SK-N-SH (cell line): ENCODE results near the gene ITFG1.

Experiments
- EZH2phosphoT487 ChIP-seq: fragments of 200-600 bp; sonication (generic); IDR thresholded peaks from 2 replicates; pipeline ENCODE4 v1.6.1; 2017; ENCODE audit warnings: low read depth, mixed run types, mild to moderate bottlenecking, antibody characterized with exemption, moderate library complexity, borderline replicate concordance
- FOXM1 ChIP-seq: IDR thresholded peaks from 2 replicates; pipeline ENCODE4 v1.4.0; 2012; ENCODE audit warnings: low read depth, mild to moderate bottlenecking

DNA sequence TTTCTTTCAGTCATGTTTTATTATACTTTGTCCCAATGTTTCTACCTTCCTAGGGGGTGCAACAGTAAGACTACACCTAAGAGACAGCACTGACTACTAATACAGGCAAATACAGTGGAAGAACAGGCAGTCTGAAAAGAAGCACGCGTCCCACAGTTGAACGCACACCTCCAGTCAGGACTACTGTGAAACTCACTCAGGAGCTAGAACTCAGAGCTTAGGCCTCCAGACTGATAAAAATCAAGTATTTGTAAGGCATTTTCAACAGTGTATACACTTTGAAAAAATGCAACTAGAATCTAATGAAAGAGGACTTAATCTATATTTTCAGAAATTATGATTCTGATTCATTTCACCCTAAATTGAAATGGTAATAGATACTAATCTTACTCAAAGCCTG, 14.4 kb downstream of the ITFG1 start:
- no peak for TF ChIP-seq EZH2phosphoT487
- TF ChIP-seq FOXM1, result no peak
